Neural cell (in vitro differentiated cells): ENCODE measurements around the gene RPL36AL. TPM values are rescaled to one million over a fixed set of nuclear protein-coding genes. Genes with fewer than 3 reads are reported as not detected.

Source experiments
- H2AFZ ChIP-seq: fragments of 200-600, 300-800 bp; sonication (generic), shearing (Covaris generic); 2 replicates; pipeline ENCODE4 v1.6.0; 2014; ENCODE audit warnings: low read depth, mild to moderate bottlenecking, antibody characterized with exemption, low read length, moderate library complexity
- H3F3A ChIP-seq: fragments of 200-600 bp; shearing (Covaris generic); 2 replicates; pipeline ENCODE4 v1.6.1; 2016; ENCODE audit warnings: mild to moderate bottlenecking, moderate library complexity, mixed read lengths, antibody characterized with exemption, low read length; ENCODE audit not compliant: insufficient read depth, poor library complexity, severe bottlenecking
- H3K27ac ChIP-seq: fragments of 200-600, 300-800 bp; sonication (generic), shearing (Covaris generic); 2 replicates; pipeline ENCODE4 v1.5.1; 2014; ENCODE audit warnings: mild to moderate bottlenecking, low read length, moderate library complexity
- H3K27me3 ChIP-seq: fragments of 300-800, 200-600 bp; sonication (generic), shearing (Covaris generic); 2 replicates; pipeline ENCODE4 v1.6.0; 2014; ENCODE audit warnings: mild to moderate bottlenecking, low read depth, low read length, moderate library complexity; ENCODE audit not compliant: insufficient read depth
- H3K36me3 ChIP-seq: fragments of 300-800, 200-600 bp; sonication (generic), shearing (Covaris generic); 2 replicates; pipeline ENCODE4 v1.5.1; 2014; ENCODE audit warnings: mild to moderate bottlenecking, antibody characterized with exemption, low read length, moderate library complexity; ENCODE audit not compliant: insufficient read depth
- H3K4me2 ChIP-seq: fragments of 300-800, 200-600 bp; sonication (generic), shearing (Covaris generic); 2 replicates; pipeline ENCODE4 v1.6.0; 2014; ENCODE audit warnings: mild to moderate bottlenecking, low read length
- H3K4me3 ChIP-seq: fragments of 300-800, 200-600 bp; sonication (generic), shearing (Covaris generic); 2 replicates; pipeline ENCODE4 v1.5.1; 2014; ENCODE audit warnings: mild to moderate bottlenecking, low read length, moderate library complexity
- H3K79me2 ChIP-seq: fragments of 200-600 bp; shearing (Covaris generic); replicated peaks from 2 replicates; pipeline ENCODE4 v1.6.0; 2014; ENCODE audit warnings: mild to moderate bottlenecking, low read length, moderate library complexity; ENCODE audit not compliant: insufficient read depth
- H3K9ac ChIP-seq: fragments of 300-800, 200-600 bp; sonication (generic), shearing (Covaris generic); 2 replicates; pipeline ENCODE4 v1.6.1; 2016; ENCODE audit warnings: mild to moderate bottlenecking, low read length, mixed read lengths
- H3K9me2 ChIP-seq: fragments of 200-600 bp; shearing (Covaris generic); 2 replicates; pipeline ENCODE4 v1.6.1; 2016; ENCODE audit warnings: mild to moderate bottlenecking, low read length, mixed read lengths; ENCODE audit not compliant: insufficient read depth
- H3K9me3 ChIP-seq: fragments of 200-600, 300-800 bp; sonication (generic), shearing (Covaris generic); 2 replicates; pipeline ENCODE4 v1.6.1; 2016; ENCODE audit warnings: mild to moderate bottlenecking, mixed run types, low read length, moderate library complexity, mixed read lengths
- H4K20me1 ChIP-seq: fragments of 200-600 bp; shearing (Covaris generic); 2 replicates; pipeline ENCODE4 v1.6.1; 2016; ENCODE audit warnings: mild to moderate bottlenecking, mixed run types; ENCODE audit not compliant: insufficient read depth
- CTCF ChIP-seq: fragments of 450-650 bp; IDR thresholded peaks from 2 replicates; pipeline ENCODE4 v1.5.1; 2014; ENCODE audit warnings: antibody characterized with exemption, mild to moderate bottlenecking, moderate library complexity; ENCODE audit not compliant: poor library complexity, severe bottlenecking
- EP300 ChIP-seq: fragments of 450-650 bp; conservative IDR thresholded peaks from 2 replicates; pipeline ENCODE4 v1.6.1; 2014; ENCODE audit warnings: antibody characterized with exemption, mild to moderate bottlenecking, moderate library complexity; ENCODE audit not compliant: poor library complexity, severe bottlenecking
- MXI1 ChIP-seq: fragments of 450-650 bp; conservative IDR thresholded peaks from 2 replicates; pipeline ENCODE4 v1.6.1; 2014; ENCODE audit warnings: antibody characterized with exemption, mild to moderate bottlenecking; ENCODE audit not compliant: poor library complexity, severe bottlenecking
- POLR2AphosphoS5 ChIP-seq: IDR thresholded peaks from 2 replicates; pipeline ENCODE4 v1.6.1; 2012
- RAD21 ChIP-seq: fragments of 450-650 bp; conservative IDR thresholded peaks from 2 replicates; pipeline ENCODE4 v1.6.1; 2014; ENCODE audit warnings: antibody characterized with exemption, mild to moderate bottlenecking, moderate library complexity
- REST ChIP-seq: IDR thresholded peaks from 2 replicates; pipeline ENCODE4 v1.6.1; 2012; ENCODE audit warnings: borderline replicate concordance
- TAF1 ChIP-seq: IDR thresholded peaks from 2 replicates; pipeline ENCODE4 v1.6.1; 2012; ENCODE audit warnings: low read depth
- polyA plus RNA-seq: library from polyadenylated mRNA; depleted of rRNA; stranded (reverse); fragments of >200 nt; gene quantifications from 2 replicates; pipeline ENCODE4 v1.2.3, GENCODE V29; 2014

Gene RPL36AL
- polyA plus RNA-seq, 1 donor from 2014 or later: 147 TPM

DNA sequence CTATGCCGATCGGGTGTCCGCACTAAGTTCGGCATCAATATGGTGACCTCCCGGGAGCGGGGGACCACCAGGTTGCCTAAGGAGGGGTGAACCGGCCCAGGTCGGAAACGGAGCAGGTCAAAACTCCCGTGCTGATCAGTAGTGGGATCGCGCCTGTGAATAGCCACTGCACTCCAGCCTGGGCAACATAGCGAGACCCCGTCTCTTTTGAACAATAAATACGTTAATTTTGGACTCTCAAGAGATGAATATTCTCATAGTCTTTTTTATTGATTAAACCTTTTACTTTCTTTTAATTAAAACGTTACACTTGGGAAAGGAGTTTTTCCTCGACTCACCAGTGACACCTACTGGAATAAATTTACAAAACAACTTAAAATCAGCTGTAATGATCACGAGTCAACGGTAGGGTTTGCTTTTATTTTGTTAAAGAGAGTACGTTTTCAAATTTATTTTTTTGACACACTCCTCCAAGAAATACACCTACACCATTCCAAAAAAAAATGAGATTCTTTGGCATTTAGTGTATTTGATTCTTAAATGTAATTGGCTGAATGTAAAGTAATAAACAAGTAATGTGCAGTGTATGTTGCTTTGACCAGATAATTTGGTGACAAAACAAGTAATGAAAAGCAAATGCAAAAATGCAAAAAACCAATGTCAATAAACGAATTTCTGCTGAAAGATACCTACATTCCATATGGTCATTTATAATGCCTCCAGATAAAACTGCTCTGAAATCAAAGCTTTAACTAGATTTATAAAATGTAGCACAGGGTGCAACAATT, 33.6 kb downstream of the RPL36AL start:
- Histone ChIP-seq H3K27me3 (no peaks in the 10 kb centered on the region), H3K27ac (peak overlapping the region; percentile 99), H3K9ac (no peak overlapping the region)

More for the DNA sequence above, 33.6 kb downstream of the RPL36AL start:
- H2AFZ ChIP-seq: no peak overlapping the region
- H3K36me3 ChIP-seq: no peaks in the 10 kb centered on the region
- TF ChIP-seq MXI1 (no peak), EP300 (no peak), POLR2AphosphoS5 (no peak), RAD21 (peak; percentile 56), TAF1 (no peak), REST (no peak), CTCF (peak; percentile 95)
- H3K9me2 ChIP-seq: no peaks in the 10 kb centered on the region
- no peaks in the 10 kb centered on the region for H3K9me3 ChIP-seq
- H3K79me2 ChIP-seq: peaks cover 40% of the 10 kb centered on the region
- no peak overlapping the region for H3K4me2 ChIP-seq
- H3F3A ChIP-seq: no peaks in the 10 kb centered on the region
- H3K4me3 ChIP-seq: peak overlapping the region; percentile 71
- no peaks in the 10 kb centered on the region for H4K20me1 ChIP-seq
